ENCODE measurements around the gene GPR18.

GPR18 gene

DNA sequence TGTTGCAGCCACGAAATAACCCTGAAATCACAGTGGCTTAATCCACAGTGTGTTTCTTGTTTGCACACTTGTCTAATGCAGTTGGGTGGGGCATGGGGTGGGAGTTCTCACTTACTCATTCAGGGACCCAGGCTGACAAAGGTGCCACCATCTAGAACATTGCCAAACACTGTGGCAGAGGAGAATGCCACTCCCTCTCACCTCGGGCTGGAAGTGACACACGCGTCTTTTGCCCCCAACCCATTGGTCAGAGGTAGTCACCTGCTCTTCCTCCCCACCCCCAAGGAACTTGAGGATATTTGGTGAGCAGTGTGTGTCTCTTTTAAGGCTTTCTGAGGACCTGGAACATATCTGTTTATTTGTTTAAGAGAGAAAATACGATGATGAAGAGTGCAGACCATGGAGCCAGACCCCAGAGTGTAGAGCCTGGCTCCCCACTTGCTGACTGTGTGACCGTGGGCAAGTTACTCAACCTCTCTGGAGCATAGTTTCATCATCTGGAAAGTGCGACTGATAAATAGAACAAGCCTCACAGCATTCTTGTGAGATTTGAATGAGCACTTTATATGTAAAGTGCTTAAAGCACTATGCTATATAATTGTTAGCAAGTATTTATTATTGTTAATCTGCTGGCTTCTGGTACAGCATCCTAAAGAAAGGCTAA, 31.6 kb upstream of the GPR18 start:
- WGBS: 96% methylated on average over 5 of the region's 7 CpGs
- H3K4me1 ChIP-seq (ENCODE audit: insufficient read depth, low read length): no peaks in the 10 kb centered on the region
- H3K36me3 ChIP-seq (ENCODE audit: insufficient read depth, low read length): no peaks in the 10 kb centered on the region; the same call in 1 of the 2 replicates
- H3K4me3 ChIP-seq (ENCODE audit: low read length): no peak overlapping the region
- H3K9ac ChIP-seq (ENCODE audit: low read depth, low read length): no peak overlapping the region
- no peaks in the 10 kb centered on the region for H3K27me3 ChIP-seq (ENCODE audit: insufficient read depth, low read length)
- no peak overlapping the region for H3K27ac ChIP-seq (ENCODE audit: low read depth, low read length)
- H3K9me3 ChIP-seq (ENCODE audit: insufficient read depth, low read depth, low read length): no peaks in the 10 kb centered on the region

DNA sequence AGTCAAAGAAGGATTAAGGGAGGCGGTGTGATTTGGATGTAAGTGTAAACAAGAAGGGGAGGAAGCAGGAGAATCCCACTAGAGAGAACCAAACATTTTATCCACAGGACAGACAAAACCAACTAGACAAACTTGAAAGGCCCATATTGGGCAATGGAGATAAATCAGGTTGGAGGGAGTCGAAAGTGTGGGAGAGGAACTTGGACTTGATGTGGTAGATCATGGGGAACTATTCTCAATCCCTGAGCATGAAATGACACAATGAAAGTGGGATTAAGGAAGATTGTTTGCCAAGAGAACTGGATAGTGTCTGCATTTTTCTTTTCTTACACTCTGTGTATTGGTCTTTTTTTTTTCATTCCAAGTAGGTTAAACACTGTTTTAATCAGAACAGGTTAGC, 31.1 kb upstream of the GPR18 start:
- Histone ChIP-seq H3K4me3 (ENCODE audit: low read length) (no peak overlapping the region), H3K27ac (ENCODE audit: low read depth, low read length) (no peak overlapping the region), H3K27me3 (ENCODE audit: insufficient read depth, low read length) (no peaks in the 10 kb centered on the region), H3K9ac (ENCODE audit: low read depth, low read length) (no peak overlapping the region), H3K9me3 (ENCODE audit: insufficient read depth, low read depth, low read length) (no peaks in the 10 kb centered on the region), H3K4me1 (ENCODE audit: insufficient read depth, low read length) (no peaks in the 10 kb centered on the region), H3K36me3 (ENCODE audit: insufficient read depth, low read length) (no peaks in the 10 kb centered on the region; the same call in 1 of the 2 replicates)
- 97% methylated on average over 2 of the region's 2 CpGs for WGBS

DNA sequence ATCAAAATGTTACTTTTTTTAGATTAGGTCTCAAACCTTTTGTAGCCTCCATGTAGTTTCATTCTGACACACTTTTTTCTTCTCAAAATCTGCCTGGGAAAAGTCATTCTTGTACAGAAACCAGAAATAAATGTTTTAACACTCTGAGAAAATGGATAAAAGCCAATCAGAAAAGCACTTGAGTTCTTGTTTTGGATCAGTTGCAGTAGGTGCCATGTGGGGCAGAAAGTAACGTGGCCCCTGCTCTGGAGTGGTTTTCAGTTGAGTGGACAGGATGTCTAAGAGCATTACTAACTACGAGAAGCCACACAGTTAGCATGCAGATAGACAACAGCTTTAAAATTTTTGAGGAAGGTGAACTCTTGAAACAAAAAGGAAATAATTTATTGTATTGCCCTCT, 29.9 kb upstream of the GPR18 start:
- no peaks in the 10 kb centered on the region for H3K27me3 ChIP-seq (ENCODE audit: insufficient read depth, low read length)
- H3K4me3 ChIP-seq (ENCODE audit: low read length): no peak overlapping the region
- H3K36me3 ChIP-seq (ENCODE audit: insufficient read depth, low read length): no peaks in the 10 kb centered on the region; the same call in 1 of the 2 replicates
- no peaks in the 10 kb centered on the region for H3K9me3 ChIP-seq (ENCODE audit: insufficient read depth, low read depth, low read length)
- no peaks in the 10 kb centered on the region for H3K4me1 ChIP-seq (ENCODE audit: insufficient read depth, low read length)
- H3K27ac ChIP-seq (ENCODE audit: low read depth, low read length): no peak overlapping the region
- 88% methylated on average over 2 of the region's 2 CpGs for WGBS
- no peak overlapping the region for H3K9ac ChIP-seq (ENCODE audit: low read depth, low read length)

DNA sequence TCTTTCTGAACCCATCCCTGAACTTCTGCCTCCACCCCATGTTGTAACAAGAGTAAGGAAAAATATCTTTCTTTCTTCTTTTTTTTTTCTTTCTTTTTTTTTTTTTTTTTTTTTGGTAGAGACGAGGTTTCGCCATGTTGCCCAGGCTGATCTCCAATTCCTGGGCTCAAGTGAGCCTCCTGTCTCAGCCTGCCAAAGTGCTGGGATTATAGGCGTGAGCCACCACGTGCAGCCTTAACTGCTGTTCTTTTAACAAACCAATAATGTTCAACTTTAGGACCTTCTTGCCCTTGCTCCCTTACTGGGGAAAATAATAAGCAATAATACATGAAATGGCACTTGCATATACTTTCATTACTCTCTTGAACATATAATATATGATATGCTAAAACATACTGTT, 29.4 kb upstream of the GPR18 start:
- Histone ChIP-seq H3K9me3 (ENCODE audit: insufficient read depth, low read depth, low read length) (no peaks in the 10 kb centered on the region), H3K4me1 (ENCODE audit: insufficient read depth, low read length) (no peaks in the 10 kb centered on the region), H3K36me3 (ENCODE audit: insufficient read depth, low read length) (no peaks in the 10 kb centered on the region; the same call in 1 of the 2 replicates), H3K4me3 (ENCODE audit: low read length) (no peak overlapping the region), H3K27me3 (ENCODE audit: insufficient read depth, low read length) (no peaks in the 10 kb centered on the region), H3K27ac (ENCODE audit: low read depth, low read length) (no peak overlapping the region), H3K9ac (ENCODE audit: low read depth, low read length) (no peak overlapping the region)
- WGBS: 93% methylated on average over 4 of the region's 4 CpGs

DNA sequence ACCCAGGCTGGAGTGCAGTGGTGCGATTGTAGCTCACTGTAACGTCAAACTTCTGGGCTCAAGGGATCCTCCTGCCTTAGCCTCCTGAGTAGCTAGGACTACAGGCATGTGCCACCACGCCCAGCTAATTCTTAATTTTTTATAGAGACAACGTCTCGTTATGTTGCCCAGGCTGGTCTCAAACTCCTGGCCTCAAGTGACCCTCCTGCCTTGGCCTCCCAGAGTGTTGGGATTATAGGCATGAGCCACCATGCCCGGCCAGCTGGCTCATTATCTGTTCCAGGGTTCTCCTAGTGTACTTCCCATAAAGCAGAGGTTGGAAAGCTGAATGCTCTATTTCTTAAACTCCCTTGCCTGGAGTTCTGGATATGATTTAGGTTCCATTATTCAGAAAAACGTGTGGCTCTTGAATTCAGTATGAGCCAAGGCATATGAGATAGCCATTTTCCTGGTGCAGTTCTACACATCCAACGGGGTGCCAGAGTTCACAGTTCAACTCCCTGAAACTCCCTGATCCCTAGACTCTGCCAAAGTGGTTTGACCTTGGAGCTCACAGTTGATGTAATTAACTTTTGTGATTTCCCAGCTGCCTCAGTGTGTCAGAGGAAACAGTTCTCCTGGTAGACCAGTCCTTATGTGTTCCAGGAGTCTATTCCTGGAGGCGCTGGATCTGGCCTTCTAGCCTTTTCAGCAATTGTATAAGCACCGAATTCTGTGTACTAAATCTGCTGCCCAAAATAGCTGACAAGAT, 27.4 kb upstream of the GPR18 start:
- no peaks in the 10 kb centered on the region; the same call in none of the 2 replicates for H3K36me3 ChIP-seq (ENCODE audit: insufficient read depth, low read length)
- H3K4me3 ChIP-seq (ENCODE audit: low read length): no peak overlapping the region
- WGBS: 94% methylated on average over 10 of the region's 10 CpGs
- no peaks in the 10 kb centered on the region for H3K4me1 ChIP-seq (ENCODE audit: insufficient read depth, low read length)
- H3K9me3 ChIP-seq (ENCODE audit: insufficient read depth, low read depth, low read length): no peaks in the 10 kb centered on the region
- H3K27ac ChIP-seq (ENCODE audit: low read depth, low read length): no peak overlapping the region
- no peak overlapping the region for H3K9ac ChIP-seq (ENCODE audit: low read depth, low read length)
- no peaks in the 10 kb centered on the region for H3K27me3 ChIP-seq (ENCODE audit: insufficient read depth, low read length)

DNA sequence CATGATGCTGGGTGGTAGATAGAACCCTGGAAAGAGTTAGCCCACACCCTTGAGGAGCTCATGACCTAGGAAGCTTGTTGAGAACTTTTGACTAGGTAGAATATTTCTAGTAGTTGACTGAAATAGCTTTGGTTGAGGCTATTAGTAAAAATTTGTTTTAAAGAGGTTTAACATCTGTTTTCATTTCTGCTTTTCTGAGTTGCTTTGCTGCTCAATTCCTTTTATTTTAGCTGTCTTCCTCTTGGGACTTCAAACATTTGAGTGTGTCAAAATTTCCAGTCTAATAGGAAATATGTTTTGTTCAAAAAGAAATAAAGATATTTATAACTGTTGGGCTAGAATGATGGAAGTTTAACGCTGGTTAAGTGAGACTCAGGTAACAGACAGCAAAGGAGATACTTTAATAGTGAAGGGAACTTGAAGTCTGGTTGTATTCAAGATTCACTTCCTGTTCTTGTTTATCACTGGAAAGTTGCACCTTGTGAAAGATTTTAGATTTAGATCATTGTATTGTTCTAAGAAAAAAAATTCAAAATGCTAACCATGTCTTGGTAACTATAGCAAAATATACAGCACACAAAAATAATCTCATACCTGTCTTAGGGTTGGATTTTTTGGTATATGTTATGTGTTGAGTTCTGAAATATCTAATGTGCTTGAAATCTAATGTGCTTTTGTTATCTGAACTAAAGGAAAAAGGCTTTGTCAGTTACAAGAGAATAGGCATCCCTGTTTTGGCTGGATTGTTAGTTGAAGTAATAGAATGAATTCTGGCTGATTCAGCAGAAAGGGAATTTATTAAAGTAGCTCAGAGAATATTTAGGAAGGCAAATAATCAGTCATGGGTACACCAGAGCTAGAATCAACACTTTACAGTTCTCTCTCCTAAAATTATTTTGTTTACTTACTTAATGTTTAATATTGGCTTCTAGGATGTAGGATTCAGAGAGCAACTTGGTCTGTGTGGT, 24.4 kb upstream of the GPR18 start:
- no peaks in the 10 kb centered on the region for H3K4me1 ChIP-seq (ENCODE audit: insufficient read depth, low read length)
- WGBS: 97% methylated on average over 1 of the region's 1 CpG
- H3K4me3 ChIP-seq (ENCODE audit: low read length): no peak overlapping the region
- no peaks in the 10 kb centered on the region for H3K27me3 ChIP-seq (ENCODE audit: insufficient read depth, low read length)
- no peaks in the 10 kb centered on the region for H3K9me3 ChIP-seq (ENCODE audit: insufficient read depth, low read depth, low read length)
- no peak overlapping the region for H3K9ac ChIP-seq (ENCODE audit: low read depth, low read length)
- no peak overlapping the region for H3K27ac ChIP-seq (ENCODE audit: low read depth, low read length)
- H3K36me3 ChIP-seq (ENCODE audit: insufficient read depth, low read length): no peaks in the 10 kb centered on the region; the same call in none of the 2 replicates

DNA sequence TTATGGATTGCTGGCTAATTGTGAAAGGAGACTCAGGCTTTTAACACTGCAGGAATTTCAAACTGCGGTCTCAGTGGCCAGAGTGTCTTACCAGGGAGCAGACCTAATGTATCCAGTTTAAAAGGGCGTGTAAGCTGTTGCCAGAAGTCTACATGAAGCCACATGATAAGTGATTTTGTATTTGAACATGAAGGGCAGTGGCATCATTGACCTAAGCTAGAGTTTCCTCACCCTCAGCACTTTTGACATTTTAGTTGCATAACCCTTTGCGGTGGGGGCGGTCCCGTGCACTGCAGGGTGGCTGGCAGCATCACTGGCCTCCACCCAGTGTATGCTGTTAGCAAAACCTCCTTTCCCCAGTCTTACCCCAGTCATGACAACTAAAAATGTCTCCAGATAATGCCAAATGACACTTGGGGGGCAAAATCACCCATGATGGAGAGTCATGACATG, 23.7 kb upstream of the GPR18 start:
- Histone ChIP-seq H3K27me3 (ENCODE audit: insufficient read depth, low read length) (no peaks in the 10 kb centered on the region), H3K4me3 (ENCODE audit: low read length) (no peak overlapping the region), H3K36me3 (ENCODE audit: insufficient read depth, low read length) (no peaks in the 10 kb centered on the region; the same call in 1 of the 2 replicates)

DNA sequence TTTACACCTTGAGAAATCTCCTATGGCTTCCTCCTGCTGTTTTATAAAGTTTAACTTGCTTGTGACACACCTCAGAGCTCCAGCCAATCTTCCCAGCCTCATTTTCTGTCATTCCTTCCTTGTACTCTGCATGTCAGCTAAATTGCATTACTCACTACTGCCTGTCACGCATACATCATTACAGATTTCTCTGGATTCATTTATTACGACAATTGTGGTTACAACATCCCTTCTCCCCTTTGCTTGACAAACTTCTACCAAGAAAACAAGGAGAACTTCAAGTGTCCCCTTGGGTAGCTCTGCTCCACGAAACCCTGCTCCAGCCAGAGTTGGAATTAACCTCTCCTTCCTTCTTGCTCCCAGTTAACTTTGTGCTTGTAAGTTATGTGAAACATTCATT, 22.0 kb upstream of the GPR18 start:
- Histone ChIP-seq H3K36me3 (ENCODE audit: insufficient read depth, low read length) (no peaks in the 10 kb centered on the region; the same call in 1 of the 2 replicates), H3K4me3 (ENCODE audit: low read length) (no peak overlapping the region), H3K27me3 (ENCODE audit: insufficient read depth, low read length) (no peaks in the 10 kb centered on the region), H3K4me1 (ENCODE audit: insufficient read depth, low read length) (peaks cover 10% of the 10 kb centered on the region; the same call in 1 of the 2 replicates), H3K27ac (ENCODE audit: low read depth, low read length) (no peak overlapping the region), H3K9me3 (ENCODE audit: insufficient read depth, low read depth, low read length) (no peaks in the 10 kb centered on the region), H3K9ac (ENCODE audit: low read depth, low read length) (no peak overlapping the region)
- WGBS: 86% methylated on average over 3 of the region's 3 CpGs

More for the DNA sequence above, 23.7 kb upstream of the GPR18 start:
- Histone ChIP-seq H3K9ac (ENCODE audit: low read depth, low read length) (no peak overlapping the region), H3K9me3 (ENCODE audit: insufficient read depth, low read depth, low read length) (no peaks in the 10 kb centered on the region), H3K4me1 (ENCODE audit: insufficient read depth, low read length) (no peaks in the 10 kb centered on the region), H3K27ac (ENCODE audit: low read depth, low read length) (no peak overlapping the region)
- WGBS: 89% methylated on average over 5 of the region's 5 CpGs

DNA sequence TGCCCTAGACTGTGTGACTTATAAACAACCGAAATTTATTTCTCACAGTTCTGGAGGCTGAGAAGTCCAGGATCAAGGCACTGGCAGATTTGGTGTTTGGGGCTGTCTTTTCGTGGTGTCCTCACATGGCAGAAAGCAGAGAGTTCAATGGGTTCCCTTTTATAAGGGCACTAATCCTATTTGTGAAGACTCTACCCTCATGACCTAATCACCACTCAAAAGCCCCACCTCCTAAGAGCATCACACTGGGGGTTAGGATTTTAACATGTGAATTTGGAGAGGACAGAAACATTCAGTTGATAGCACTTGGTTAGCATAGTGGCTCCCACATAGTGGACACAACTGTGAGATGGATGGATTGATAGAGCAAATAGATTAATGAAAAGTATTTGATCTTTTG, 21.5 kb upstream of the GPR18 start:
- Histone ChIP-seq H3K27me3 (ENCODE audit: insufficient read depth, low read length) (no peaks in the 10 kb centered on the region), H3K9ac (ENCODE audit: low read depth, low read length) (no peak overlapping the region), H3K9me3 (ENCODE audit: insufficient read depth, low read depth, low read length) (no peaks in the 10 kb centered on the region), H3K4me3 (ENCODE audit: low read length) (no peak overlapping the region), H3K27ac (ENCODE audit: low read depth, low read length) (no peak overlapping the region), H3K36me3 (ENCODE audit: insufficient read depth, low read length) (no peaks in the 10 kb centered on the region; the same call in 1 of the 2 replicates), H3K4me1 (ENCODE audit: insufficient read depth, low read length) (peaks cover 10% of the 10 kb centered on the region; the same call in 1 of the 2 replicates)
- 84% methylated on average over 2 of the region's 2 CpGs for WGBS

GRCh38 chr13:99278843-99279242, 20.7 kb upstream of the GPR18 start:
- Histone ChIP-seq H3K9ac (ENCODE audit: low read depth, low read length) (no peak overlapping the region), H3K36me3 (ENCODE audit: insufficient read depth, low read length) (no peaks in the 10 kb centered on the region; the same call in 1 of the 2 replicates), H3K4me3 (ENCODE audit: low read length) (no peak overlapping the region), H3K27ac (ENCODE audit: low read depth, low read length) (no peak overlapping the region), H3K9me3 (ENCODE audit: insufficient read depth, low read depth, low read length) (no peaks in the 10 kb centered on the region), H3K4me1 (ENCODE audit: insufficient read depth, low read length) (peaks cover 10% of the 10 kb centered on the region; the same call in 1 of the 2 replicates), H3K27me3 (ENCODE audit: insufficient read depth, low read length) (no peaks in the 10 kb centered on the region)
- 95% methylated on average over 3 of the region's 3 CpGs for WGBS

Data from HUES64 (cell line).